ENCODE measurements around the gene STXBP6. TPM values are rescaled to one million over a fixed set of nuclear protein-coding genes. Genes with fewer than 3 reads are reported as not detected.
"Not testable (repeated sequence)": the region's sequence is repeated elsewhere in the genome, so short reads cannot be mapped to it uniquely, and the experiment has no call there.

The STXBP6 gene
- total RNA-seq, 2 experiments from 2014 or later = not detected

DNA sequence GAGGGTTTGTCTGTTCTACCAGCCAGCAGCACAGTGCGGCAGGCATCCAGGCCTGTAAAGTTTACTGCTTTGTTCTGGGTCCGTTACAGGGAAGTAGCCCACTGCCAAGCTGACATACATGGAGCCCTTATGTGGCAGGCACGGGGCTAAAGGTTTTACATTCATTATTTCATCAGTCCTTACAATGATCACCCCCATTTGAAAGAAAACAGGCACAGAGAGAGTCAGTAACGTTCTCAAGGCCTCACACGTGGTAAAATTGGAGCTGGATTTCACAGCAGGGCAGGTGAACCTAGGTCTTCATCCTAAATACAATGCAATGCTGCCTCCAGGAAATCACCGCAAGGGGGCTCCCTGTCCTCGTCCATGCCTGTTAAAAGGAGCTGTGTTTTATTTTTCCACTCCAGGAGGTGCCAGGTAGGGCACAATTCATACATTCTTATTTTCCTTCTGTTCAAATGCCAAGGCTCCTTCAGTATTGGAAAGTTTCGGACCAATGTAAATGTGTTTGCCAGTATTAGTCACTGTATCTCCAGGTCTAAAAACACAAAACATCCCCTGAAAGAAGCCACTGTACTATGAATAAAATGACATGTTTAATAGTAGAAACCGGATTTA, 243.8 kb downstream of the STXBP6 start:
- Mint-ChIP-seq H3K27ac (no peak overlapping the region), H3K9me3 (ENCODE audit: low read depth) (no peaks in the 10 kb centered on the region), H3K27me3 (peaks cover 14% of the 10 kb centered on the region), H3K4me3 (no peak overlapping the region), H3K4me1 (no peaks in the 10 kb centered on the region), H3K36me3 (ENCODE audit: low read depth) (no peaks in the 10 kb centered on the region)
- POLR2A ChIA-PET = no interaction called here
- ATAC-seq (no peak), DNase-seq (peak; percentile 74)
- CTCF ChIA-PET = interaction anchor here (0.6 to 2.9 kb wide), 20 partner anchors 12 to 593 kb away, joined by 3 to 23 read pairs (median 3); no protein-coding TSS in a partner anchor
- intact Hi-C loops (cut with DNase I, micrococcal nuclease) = loop anchor here (1.0 to 5.0 kb wide), 4 partner anchors 326 to 346 kb away; no protein-coding TSS in a partner anchor

DNA sequence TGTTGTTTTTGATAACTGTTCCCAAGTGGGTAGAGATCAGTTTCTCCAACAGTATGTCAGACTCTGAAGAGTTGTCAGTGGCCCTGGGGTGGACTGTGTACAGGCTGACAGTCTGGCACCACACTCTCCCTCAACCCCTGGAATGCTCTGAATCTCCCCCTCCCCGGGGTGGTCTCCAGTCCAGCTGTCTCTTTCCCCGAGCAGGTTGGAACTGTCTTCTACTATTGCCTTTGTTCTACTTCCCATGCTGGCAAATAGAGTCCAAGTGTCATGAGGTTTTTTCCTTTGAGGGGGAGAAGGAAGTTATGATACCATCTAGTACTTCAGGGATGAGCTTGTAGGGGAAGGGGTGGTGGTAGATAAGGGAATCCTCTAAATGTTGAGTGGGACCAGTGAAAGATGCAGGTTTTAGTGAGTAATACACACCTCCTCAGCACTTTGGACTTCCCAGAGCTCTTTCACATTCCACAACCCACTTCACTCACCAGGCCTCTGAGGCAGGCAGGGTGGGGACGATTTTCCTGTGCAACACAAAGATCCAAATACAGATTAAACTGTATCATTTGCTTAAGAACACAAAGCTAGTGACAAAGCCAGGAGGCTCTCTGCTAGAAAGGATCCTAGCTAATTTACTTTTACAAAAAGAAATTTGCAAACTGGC, 245.3 kb downstream of the STXBP6 start:
- ATAC-seq = no peak
- intact Hi-C loops (cut with DNase I, micrococcal nuclease) = loop anchor here in 1 of 2 experiments (5.0 kb wide), 2 partner anchors 328 to 348 kb away; no protein-coding TSS in a partner anchor

DNA sequence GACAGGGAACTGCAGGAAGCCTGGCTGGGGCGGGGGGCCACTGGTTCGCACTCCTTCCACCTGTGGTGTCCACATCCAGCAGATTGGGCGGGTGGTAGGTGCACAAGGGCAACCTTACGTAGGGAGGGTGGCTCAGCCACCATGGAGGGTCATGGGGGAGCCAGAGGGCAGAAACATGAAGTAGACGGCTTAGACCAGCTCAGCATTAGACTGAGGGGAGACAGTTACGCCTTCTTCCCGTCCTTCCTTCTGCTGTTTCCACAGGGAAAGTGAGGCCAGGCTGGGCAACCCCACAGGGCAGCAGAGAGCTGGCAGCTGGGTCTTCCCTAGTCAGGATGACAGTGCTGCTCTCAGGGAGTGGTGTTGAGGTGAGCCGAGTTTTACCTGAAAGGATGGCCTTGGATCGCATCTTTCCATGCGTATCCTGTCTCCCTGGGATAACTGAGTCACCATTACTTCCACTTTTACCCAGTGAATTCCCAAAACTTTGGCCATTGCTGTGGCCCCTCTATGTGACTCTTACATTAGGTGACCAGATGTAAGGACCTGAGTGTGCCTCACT, 245.9 kb downstream of the STXBP6 start:
- Mint-ChIP-seq H3K4me1 (no peaks in the 10 kb centered on the region), H3K4me3 (no peak overlapping the region), H3K36me3 (ENCODE audit: low read depth) (no peaks in the 10 kb centered on the region), H3K27me3 (peaks cover 8% of the 10 kb centered on the region), H3K27ac (no peak overlapping the region), H3K9me3 (ENCODE audit: low read depth) (no peaks in the 10 kb centered on the region)
- DNase-seq (no peak), ATAC-seq (no peak)
- intact Hi-C loops (cut with DNase I, micrococcal nuclease) = no loop called here
- ChIA-PET CTCF (interaction anchor here (2.9 kb wide), 1 partner anchor 329 kb away, joined by 23 read pairs; no protein-coding TSS in a partner anchor), POLR2A (no interaction called here)

More for the DNA sequence above, 245.3 kb downstream of the STXBP6 start:
- H3K4me3 Mint-ChIP-seq = no peak overlapping the region
- POLR2A ChIA-PET = no interaction called here
- CTCF ChIA-PET = interaction anchor here (0.6 to 2.9 kb wide), 5 partner anchors 95 to 341 kb away, joined by 3 to 23 read pairs (median 3); no protein-coding TSS in a partner anchor
- no peaks in the 10 kb centered on the region for H3K9me3 Mint-ChIP-seq (ENCODE audit: low read depth)
- H3K27me3 Mint-ChIP-seq = peaks cover 8% of the 10 kb centered on the region
- H3K4me1 Mint-ChIP-seq = no peaks in the 10 kb centered on the region
- no peak for DNase-seq
- H3K27ac Mint-ChIP-seq = no peak overlapping the region
- H3K36me3 Mint-ChIP-seq (ENCODE audit: low read depth) = no peaks in the 10 kb centered on the region

DNA sequence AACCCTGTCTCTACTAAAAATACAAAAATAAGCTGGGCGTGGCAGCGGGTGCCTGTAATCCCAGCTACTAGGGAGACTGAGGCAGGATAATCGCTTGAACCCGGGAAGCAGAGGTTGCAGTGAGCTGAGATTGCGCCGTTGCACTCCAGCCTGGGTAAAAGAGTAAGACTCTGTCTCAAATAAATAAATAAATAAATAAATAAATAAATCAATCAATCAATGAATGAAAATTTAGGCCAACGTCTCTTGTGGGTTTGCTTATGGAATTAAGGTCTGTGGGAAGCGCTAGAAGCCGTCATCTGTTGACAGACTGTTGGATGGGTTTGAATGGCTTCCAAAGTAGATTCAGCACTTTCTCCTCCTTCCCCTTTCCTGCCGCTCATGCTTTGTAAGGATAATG, 246.5 kb downstream of the STXBP6 start:
- DNase-seq; intact Hi-C loops (cut with DNase I, micrococcal nuclease); ATAC-seq; H3K27ac Mint-ChIP-seq; H3K4me3 Mint-ChIP-seq; H3K9me3 Mint-ChIP-seq (ENCODE audit: low read depth); H3K27me3 Mint-ChIP-seq; H3K4me1 Mint-ChIP-seq; H3K36me3 Mint-ChIP-seq (ENCODE audit: low read depth); CTCF ChIA-PET; POLR2A ChIA-PET: not testable (repeated sequence)

DNA sequence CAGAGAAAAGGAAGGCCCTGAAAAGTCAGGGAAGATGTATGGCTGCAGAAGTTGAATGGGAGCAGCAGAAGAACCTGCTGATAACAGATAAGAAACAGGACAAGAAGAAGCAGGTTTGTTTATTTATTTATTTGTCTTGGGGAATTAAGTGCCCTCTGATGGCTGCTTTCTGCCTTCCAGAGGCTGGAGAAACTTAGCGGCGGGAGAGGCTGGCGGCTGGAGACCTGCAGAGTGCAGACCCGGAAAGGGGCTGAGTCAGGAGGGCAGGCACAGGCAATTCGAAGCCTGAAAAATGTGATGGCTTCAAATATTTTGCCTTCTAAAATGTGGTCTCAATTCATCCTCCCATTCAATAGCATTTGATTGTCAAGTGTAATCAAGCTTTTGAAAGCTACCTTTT, 247.7 kb downstream of the STXBP6 start:
- ChIA-PET CTCF (interaction anchor here (0.5 kb wide), 1 partner anchor 207 kb away, joined by 3 read pairs; no protein-coding TSS in a partner anchor), POLR2A (interaction anchor here (0.7 kb wide), 1 partner anchor 172 kb away, joined by 5 read pairs; no protein-coding TSS in a partner anchor)
- DNase-seq = no peak
- no peaks in the 10 kb centered on the region for H3K4me1 Mint-ChIP-seq
- H3K4me3 Mint-ChIP-seq = no peak overlapping the region
- H3K9me3 Mint-ChIP-seq (ENCODE audit: low read depth) = no peaks in the 10 kb centered on the region
- H3K36me3 Mint-ChIP-seq (ENCODE audit: low read depth) = no peaks in the 10 kb centered on the region
- H3K27me3 Mint-ChIP-seq = peaks cover 9% of the 10 kb centered on the region
- no peak for ATAC-seq
- H3K27ac Mint-ChIP-seq = no peak overlapping the region
- intact Hi-C loops (cut with DNase I, micrococcal nuclease) = no loop called here

DNA sequence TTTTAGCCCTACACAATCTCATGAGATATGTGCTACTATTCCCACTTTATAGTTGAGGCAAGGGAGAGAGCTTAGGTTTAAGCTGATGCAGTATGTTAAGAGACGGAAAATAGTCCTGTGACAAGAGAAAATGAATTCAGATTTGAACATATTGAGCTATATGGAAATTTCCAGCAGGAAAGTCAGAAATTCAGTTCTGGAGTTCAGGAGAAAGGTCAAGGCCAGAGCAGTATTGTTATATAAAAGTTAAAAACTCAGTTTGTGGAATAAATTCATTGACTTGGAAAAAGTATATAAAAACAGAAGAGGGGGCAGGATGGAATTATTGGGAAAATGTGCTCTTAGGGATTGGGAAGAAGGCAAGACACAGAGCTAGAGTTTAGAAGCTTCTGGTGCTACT, 248.9 kb downstream of the STXBP6 start:
- ATAC-seq (no peak), DNase-seq (no peak)
- H3K9me3 Mint-ChIP-seq (ENCODE audit: low read depth) = no peaks in the 10 kb centered on the region
- no peak overlapping the region for H3K4me3 Mint-ChIP-seq
- H3K27ac Mint-ChIP-seq = no peak overlapping the region
- H3K27me3 Mint-ChIP-seq = peaks cover 6% of the 10 kb centered on the region
- no peaks in the 10 kb centered on the region for H3K36me3 Mint-ChIP-seq (ENCODE audit: low read depth)
- CTCF ChIA-PET = interaction anchor here (0.7 kb wide), 1 partner anchor 60 kb away, joined by 3 read pairs; no protein-coding TSS in a partner anchor
- POLR2A ChIA-PET = no interaction called here
- intact Hi-C loops (cut with DNase I, micrococcal nuclease) = no loop called here
- no peaks in the 10 kb centered on the region for H3K4me1 Mint-ChIP-seq

DNA sequence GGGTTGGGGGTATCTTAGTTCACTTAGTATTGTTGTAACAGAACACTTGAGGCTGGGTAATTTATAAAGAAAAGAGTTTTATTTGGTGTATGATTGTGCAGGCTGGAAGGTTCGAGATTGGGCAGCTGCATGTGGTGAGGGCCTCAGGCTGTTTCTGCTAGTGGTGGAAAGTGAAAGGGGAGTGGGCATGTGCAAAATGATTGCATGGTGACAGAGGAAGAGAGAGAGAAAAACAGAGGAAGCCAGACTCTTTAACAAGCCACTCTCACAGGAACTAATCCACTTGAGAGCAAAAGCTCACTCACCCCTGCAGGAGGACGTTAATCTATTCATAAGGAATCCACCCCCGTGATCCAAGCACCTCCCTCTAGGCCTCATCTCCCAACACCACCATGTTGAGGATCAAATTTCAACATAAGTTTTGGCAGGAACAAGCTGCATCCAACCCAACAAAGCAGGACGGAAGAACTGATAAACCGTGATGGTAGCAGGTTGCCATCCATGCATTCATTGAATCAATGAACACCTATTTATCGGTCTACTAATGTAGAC, 251.0 kb downstream of the STXBP6 start:
- H3K4me1 Mint-ChIP-seq = no peaks in the 10 kb centered on the region
- no peaks in the 10 kb centered on the region for H3K36me3 Mint-ChIP-seq (ENCODE audit: low read depth)
- ChIA-PET CTCF (no interaction called here), POLR2A (no interaction called here)
- no peak for ATAC-seq
- no peak overlapping the region for H3K27ac Mint-ChIP-seq
- no peak for DNase-seq
- H3K9me3 Mint-ChIP-seq (ENCODE audit: low read depth) = no peaks in the 10 kb centered on the region
- intact Hi-C loops (cut with DNase I, micrococcal nuclease) = no loop called here
- peaks cover 11% of the 10 kb centered on the region for H3K27me3 Mint-ChIP-seq
- no peak overlapping the region for H3K4me3 Mint-ChIP-seq

DNA sequence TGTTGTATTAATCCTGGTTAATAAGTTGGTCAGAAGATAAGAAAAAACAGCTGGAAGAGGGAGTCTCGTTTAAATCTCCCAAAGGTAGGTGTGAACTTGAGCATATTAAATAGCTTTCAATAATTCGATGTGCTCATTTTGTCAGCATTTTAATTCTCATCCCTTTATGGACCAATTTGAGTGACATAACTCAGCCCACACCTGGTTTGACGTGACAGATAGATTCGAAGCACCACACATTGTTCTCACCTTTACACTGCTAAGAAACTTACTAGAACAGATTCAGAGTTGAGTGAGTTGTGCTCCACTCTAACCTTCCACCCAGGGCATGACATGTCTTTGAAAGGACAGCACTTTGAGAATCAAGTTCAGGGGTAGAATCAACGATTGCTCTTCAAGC, 254.5 kb downstream of the STXBP6 start:
- intact Hi-C loops (cut with DNase I, micrococcal nuclease) = no loop called here
- Mint-ChIP-seq H3K36me3 (ENCODE audit: low read depth) (no peaks in the 10 kb centered on the region), H3K9me3 (ENCODE audit: low read depth) (no peaks in the 10 kb centered on the region), H3K27me3 (peaks cover 14% of the 10 kb centered on the region), H3K4me1 (no peaks in the 10 kb centered on the region), H3K27ac (no peak overlapping the region), H3K4me3 (no peak overlapping the region)
- ChIA-PET POLR2A (no interaction called here), CTCF (no interaction called here)
- no peak for DNase-seq
- no peak for ATAC-seq

DNA sequence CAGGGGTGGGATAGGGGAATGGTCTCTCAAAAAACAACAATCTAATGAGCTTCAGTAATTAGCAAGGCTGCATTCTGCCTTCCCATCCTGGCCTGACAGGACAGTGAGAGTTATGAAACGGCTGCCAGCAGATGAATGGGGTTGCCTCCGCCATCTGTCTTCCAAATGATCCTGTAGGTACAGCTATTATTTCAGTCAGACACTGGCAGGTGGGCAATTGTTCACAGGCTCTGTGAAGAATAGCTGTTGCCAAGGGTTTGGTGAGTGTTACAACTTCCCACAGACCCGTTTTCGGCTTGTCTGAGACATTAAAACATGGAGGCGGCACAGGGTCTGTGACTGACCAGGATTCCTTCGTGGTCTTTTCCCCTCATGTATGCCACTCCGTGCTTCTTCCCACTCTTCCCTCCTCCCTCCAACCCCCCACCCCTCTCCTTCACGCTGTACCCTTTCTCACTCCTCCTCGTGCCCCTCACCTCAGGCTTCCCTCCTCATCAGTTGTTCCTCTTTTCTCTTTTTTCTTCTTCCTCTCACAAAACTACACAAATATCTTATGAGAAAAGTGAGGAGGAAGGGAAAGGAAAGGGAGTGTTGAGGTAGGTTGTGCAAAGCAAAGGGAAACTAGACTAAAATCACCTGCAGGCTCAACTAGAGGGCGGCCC, 255.2 kb downstream of the STXBP6 start:
- no peak for ATAC-seq
- no peak for DNase-seq
- intact Hi-C loops (cut with DNase I, micrococcal nuclease) = no loop called here
- POLR2A ChIA-PET = no interaction called here
- Mint-ChIP-seq H3K27ac (no peak overlapping the region), H3K4me1 (no peaks in the 10 kb centered on the region), H3K4me3 (no peak overlapping the region), H3K36me3 (ENCODE audit: low read depth) (no peaks in the 10 kb centered on the region), H3K9me3 (ENCODE audit: low read depth) (no peaks in the 10 kb centered on the region), H3K27me3 (peaks cover 14% of the 10 kb centered on the region)
- CTCF ChIA-PET = no interaction called here

DNA sequence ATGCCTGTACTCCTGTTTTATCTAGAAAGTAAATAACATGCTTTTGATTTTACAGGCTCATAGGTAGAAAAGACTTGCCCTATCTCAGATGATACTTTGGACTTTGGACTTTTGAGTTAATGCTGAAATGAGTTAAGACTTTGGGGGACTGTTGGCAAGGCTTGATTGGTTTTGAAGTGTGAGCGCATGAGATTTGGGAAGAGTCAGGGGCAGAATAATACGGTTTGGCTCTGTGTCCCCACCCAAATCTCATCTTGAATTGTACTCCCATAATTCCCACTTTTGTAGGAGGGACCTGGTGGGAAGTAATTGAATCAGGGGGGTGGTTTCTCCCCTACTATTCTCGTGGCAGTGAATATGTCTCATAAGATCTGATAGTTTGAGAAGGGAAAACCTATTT, 259.8 kb downstream of the STXBP6 start:
- no peaks in the 10 kb centered on the region for H3K4me1 Mint-ChIP-seq
- ChIA-PET POLR2A (no interaction called here), CTCF (no interaction called here)
- H3K27ac Mint-ChIP-seq = no peak overlapping the region
- no peak overlapping the region for H3K4me3 Mint-ChIP-seq
- ATAC-seq (no peak), DNase-seq (no peak)
- intact Hi-C loops (cut with DNase I, micrococcal nuclease) = no loop called here
- H3K27me3 Mint-ChIP-seq = peaks cover 18% of the 10 kb centered on the region
- no peaks in the 10 kb centered on the region for H3K9me3 Mint-ChIP-seq (ENCODE audit: low read depth)
- no peaks in the 10 kb centered on the region for H3K36me3 Mint-ChIP-seq (ENCODE audit: low read depth)

DNA sequence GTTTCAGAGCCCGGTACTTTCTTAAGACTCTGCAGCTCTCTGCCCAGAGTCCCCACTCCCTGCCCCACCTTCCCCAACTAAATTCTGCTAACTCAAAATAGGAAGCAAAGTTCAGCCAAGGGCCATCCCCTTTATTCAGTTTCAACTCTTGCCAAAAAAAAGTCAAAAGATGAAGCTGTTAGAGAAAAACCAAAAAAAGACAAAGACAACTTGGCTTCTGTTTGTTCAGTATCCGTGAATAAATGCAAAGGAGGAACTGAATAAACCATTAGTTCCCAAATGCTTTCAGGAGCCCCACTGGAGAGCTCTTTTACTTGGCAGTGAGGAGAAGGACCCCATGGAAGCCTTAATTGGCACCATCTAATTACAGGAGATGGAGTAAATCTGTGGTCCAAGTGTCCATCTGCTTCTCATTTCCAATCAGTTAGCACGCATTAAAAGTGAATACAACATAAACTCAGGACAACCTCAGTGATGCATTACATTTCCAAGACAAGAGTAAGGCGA, 260.5 kb downstream of the STXBP6 start:
- Mint-ChIP-seq H3K4me1 (no peaks in the 10 kb centered on the region), H3K27ac (no peak overlapping the region), H3K9me3 (ENCODE audit: low read depth) (no peaks in the 10 kb centered on the region), H3K4me3 (no peak overlapping the region), H3K27me3 (peaks cover 16% of the 10 kb centered on the region), H3K36me3 (ENCODE audit: low read depth) (no peaks in the 10 kb centered on the region)
- ATAC-seq (no peak), DNase-seq (no peak)
- intact Hi-C loops (cut with DNase I, micrococcal nuclease) = no loop called here
- CTCF ChIA-PET = interaction anchor here (1.6 kb wide), 1 partner anchor 17 kb away, joined by 4 read pairs; no protein-coding TSS in a partner anchor
- POLR2A ChIA-PET = no interaction called here

Measured in activated CD4-positive, alpha-beta T cell treated with anti-CD3 and anti-CD28 coated beads for 36 hours (primary cell).